ENCODE measurements around the gene FOXO3.
"Not testable (repeated sequence)": the region's sequence is repeated elsewhere in the genome, so short reads cannot be mapped to it uniquely, and the experiment has no call there.

The FOXO3 gene

DNA sequence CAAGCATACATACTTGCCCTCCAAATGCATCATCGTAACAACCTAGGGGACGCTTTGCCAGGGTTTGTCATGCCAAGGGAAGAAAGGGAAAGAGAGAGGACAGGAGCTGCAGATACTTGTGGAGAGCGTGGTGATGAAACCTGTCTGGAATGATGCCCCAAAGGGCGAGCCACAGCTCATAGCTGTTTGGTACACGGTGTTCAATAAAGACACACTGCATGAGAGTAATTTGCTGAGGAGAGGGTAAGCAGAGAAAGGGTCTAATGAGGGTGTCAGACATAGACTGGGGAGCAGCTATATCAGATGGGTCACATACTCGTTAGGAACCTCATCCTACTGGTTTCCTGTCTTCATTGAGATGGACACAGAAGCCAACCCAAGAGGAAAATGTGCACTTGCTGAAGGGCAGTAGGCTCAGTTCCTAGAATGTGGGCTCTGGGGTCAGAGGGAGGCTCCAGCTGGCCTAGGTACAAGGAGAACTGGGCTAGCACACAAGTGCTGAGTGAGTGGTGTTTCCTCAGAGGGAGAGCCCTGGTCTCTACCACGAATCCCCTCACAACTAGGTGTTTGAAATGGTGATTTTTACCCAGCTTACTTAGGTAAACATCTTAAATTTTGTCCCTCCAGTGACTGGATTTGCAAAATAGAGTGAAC lies 5.2 kb upstream of the FOXO3 start:
- DNase-seq (ENCODE audit: low read depth) = no peak

GRCh38 chr6:108556250-108556649 lies 4.5 kb upstream of the FOXO3 start:
- DNase-seq (ENCODE audit: low read depth) = no peak

- peak; percentile 87 for DNase-seq (ENCODE audit: low read depth)
Measured at GRCh38 chr6:108556866-108557493, 3.7 kb upstream of the FOXO3 start.

- peak; percentile 71 for DNase-seq (ENCODE audit: low read depth)
Measured at GRCh38 chr6:108557494-108558371, 3.0 kb upstream of the FOXO3 start.

DNA sequence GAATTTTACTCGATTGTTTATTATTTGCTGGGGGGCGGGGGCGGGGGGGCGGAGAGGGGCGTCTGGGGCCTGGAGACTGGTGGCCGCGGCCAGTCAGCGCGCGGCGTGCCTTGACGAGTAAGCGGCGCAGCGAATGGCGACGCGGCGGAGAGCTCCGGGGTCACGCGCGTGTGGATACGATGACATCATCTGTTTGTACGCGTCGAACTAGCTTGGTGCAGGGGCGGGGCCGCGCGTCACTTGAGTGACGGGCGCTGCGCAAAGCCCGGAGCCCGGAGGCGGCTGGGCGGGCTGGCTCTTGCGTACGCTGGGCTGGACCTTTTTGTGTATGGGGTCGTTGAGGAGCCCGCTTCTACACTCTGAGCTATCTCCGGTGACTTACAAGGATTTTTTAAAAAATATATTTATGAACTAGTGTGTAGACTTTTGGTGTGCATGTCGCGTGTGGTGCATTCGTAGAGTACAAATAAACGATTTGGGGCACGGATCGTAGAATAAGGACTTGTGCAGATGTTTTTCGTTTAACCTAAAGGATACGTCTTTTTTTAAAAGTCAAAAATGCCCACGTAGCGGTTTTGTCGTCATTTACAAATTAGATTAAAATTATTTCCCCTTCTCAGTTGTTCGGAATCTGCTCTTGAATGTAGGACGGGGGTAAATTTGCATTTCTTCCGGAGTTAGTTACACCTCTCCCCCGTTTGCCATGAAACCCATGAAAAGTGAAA lies 2.2 kb upstream of the FOXO3 start:
- peak; percentile 100 for DNase-seq (ENCODE audit: low read depth)

GRCh38 chr6:108559097-108559883 lies 1.4 kb upstream of the FOXO3 start:
- peak; percentile 95 for DNase-seq (ENCODE audit: low read depth)

DNA sequence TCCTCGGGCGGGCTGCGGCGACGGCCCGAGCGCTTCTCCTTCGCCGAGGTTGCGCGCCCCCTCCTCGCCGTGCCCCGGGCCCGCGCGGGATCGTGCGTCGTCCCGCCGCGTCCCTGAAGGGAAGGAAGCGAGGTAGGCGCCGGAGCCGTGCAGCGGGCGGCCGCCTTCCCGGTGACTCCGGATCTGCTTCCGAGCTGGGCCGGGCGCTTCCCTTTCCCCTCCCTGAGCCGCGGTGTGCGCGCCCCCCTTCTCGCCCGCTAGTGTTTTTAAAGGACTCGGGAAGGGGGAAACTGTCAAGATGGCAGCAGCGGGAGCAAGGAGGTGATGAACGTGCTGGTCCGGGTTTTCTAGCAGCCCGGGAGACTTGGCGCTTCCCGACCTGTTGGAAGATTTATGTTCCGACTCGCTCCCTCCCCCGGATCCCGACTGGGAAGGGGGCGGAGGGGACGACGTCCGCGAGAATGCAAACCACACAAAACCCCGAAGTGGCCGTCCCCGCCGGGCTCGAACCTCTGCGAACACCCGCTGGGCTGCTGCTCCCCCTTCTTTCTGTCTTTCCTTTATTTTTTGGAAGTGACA lies 744 bp upstream of the FOXO3 start:
- peak; percentile 69 for DNase-seq (ENCODE audit: low read depth)

GRCh38 chr6:108561309-108561647 lies 561 bp downstream of the FOXO3 start:
- DNase-seq (ENCODE audit: low read depth) = not testable (repeated sequence)

DNA sequence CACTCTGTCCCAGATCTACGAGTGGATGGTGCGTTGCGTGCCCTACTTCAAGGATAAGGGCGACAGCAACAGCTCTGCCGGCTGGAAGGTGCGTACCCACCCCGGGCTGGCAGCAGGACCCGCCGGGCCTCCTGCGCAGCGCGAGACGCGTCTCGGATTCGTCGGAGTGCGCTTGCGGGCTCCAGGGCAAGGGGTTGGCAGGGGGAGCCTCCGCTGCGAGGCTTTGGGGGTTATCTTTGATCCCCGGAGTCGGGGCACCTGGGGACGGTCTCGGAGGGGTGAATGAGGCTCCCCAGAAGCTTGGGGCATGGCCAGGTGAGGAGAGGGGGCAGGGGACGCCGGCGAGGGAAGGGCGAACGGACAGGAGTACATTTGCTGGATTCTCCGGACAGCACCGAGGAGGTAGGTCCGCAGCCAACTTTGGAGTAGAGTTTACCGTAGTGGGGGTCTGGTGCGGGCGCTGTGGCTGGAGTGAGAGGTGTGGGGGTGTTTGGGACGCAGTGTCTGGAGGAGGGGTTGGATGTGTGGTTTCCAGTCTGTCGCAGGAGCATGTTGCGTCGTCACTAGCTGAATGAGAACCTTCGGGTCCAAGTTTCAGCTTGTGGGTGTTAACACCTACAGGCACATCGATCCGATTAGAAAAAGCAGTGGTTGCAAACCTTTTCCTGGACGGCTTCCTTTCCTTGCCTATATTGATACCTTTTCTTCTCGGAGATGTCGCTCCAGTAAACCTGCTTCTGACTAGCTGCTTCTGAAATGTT lies 1.2 kb downstream of the FOXO3 start:
- no peak for DNase-seq (ENCODE audit: low read depth)

GRCh38 chr6:108562503-108562993 lies 1.8 kb downstream of the FOXO3 start:
- DNase-seq (ENCODE audit: low read depth) = peak; percentile 67

- DNase-seq (ENCODE audit: low read depth) = no peak
Measured at GRCh38 chr6:108563292-108563691, 2.6 kb downstream of the FOXO3 start.

DNA sequence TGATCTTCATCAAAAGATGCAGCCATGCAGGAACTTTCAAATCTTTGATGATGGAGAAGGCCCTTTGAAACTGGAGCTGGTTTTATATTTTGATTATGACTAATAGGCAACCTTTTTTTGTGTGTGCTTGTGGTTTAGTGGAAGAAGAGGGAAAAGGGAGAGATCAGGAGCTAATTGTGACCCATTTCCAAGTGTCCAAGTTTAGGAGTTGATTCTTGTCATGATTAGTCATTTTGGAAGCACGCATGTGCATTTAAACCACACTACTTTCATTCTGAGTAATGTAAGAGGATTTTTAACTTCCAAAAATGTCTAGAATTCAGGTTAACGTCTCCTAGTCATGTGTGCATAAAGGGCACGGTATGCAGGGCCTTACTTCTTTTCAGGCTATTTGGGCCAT lies 3.5 kb downstream of the FOXO3 start:
- DNase-seq (ENCODE audit: low read depth) = peak; percentile 88

GRCh38 chr6:108565091-108565766 lies 4.5 kb downstream of the FOXO3 start:
- DNase-seq (ENCODE audit: low read depth) = no peak

DNA sequence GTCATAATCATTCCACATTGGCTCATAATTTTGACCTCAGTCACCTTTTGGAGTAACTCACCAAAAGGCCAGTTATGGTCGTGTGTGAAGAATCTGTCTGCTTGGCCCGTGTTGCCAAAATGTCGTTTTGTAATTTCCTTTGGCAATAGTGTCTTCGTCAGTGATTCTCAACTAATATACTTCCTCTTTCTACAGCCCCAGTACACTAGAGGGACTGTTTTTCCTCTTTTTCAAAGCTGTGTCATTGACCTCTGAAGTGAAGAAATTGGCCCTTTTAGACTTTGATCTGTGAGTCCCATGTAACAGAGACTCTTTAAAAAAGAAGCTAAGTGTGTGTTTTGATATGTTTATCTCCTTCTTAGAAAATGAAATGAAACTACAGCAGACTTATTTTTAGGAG lies 5.2 kb downstream of the FOXO3 start:
- DNase-seq (ENCODE audit: low read depth) = peak; percentile 94

DNA sequence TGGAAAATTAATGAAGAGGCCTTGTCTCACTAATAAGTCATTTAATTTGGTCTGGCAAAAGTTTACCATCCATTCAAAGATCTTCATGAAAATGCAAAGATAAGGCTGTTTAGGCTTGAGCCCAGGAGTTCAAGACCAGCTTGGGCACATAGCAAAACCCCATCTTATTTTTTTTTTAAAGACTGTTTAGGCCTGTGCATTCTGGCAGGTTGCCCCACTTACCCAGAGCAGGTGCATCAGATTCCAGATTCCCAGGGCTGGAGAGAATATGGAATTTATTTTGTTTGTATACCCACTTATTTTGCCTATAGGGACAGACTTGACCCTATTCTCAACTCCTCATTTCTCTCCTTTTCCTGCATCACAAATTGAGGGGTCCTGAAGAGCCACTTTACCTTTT lies 5.7 kb downstream of the FOXO3 start:
- DNase-seq (ENCODE audit: low read depth) = no peak

DNA sequence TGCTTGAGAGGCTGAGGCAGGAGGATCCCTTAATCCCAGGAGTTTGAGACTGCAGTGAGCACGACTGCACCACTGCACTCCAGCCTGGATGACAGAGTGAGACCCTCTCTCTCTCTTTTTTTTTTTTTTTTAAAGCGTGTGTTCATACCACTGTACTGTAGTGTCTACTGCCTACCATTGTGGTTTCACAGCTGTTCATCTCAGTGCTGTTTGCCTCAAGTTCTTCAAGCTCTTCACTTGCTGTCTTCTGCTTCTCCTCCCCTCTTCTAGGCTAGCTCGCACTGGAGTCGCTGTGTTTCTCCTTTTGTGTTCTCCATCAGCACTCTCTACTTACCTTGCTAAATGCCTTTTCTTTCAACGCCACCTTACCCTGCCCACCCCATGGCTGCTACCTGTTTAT lies 7.4 kb downstream of the FOXO3 start:
- no peak for DNase-seq (ENCODE audit: low read depth)

DNA sequence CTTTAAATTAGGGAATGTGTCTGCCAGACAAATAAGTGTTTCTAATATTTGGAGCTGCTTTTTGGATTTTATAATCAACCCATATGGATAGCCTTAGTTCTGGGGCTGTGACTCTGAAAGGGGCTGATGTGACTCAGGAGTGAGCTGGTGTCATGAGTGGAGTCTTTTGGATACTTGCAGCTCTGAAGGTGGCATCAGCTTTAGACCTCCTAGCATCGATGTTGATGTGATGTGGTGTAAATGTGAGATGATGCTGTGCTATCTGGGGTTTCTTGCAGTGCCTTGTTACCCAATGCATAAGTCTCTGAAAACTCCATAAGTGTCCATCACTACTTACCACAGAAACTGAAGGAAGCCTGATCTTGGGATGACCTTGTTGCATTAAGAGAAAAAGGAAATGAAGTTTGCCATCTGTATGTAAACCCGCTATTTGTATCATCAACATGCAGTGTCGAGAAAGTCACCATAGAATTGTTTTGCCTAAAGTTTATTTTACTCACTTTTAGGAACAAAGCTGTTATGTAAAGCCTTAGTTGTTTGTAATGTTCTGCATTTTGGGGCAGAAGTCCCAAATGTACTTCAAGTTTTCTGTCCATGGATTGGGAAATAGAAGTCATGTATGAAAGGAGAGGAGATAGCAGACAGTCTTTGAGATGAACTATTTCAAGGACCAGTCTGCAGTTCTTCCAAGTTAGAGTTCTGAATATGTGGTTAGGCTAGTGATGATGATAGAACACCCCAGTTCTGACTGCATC lies 8.0 kb downstream of the FOXO3 start:
- no peak for DNase-seq (ENCODE audit: low read depth)

DNA sequence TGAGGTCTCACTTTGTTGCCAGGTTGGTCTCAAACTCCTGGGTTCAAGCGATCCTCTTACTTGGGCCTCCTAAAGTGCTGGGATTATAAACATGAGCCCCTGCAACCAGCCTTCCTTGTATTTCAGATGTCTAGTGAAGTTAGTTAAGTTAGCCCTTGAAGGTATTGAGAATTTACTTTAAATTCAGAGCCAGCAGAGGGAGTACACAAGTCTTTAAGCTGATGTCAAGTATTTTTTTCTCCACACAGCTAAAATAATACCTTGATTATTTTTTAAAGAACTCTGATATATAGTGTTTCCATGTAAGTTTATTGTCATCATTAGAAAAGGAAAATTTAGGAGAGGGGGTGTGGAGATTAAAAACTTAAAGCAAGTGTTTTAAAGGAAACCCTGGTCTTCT lies 9.8 kb downstream of the FOXO3 start:
- no peak for DNase-seq (ENCODE audit: low read depth)
